ENCODE measurements around the gene CYB5R2. TPM values are rescaled to one million over a fixed set of nuclear protein-coding genes. Genes with fewer than 3 reads are reported as not detected.

Gene CYB5R2
- total RNA-seq, 3 donors from 2014 or later: 9.8 to 32.1 (median 21.6) TPM

DNA sequence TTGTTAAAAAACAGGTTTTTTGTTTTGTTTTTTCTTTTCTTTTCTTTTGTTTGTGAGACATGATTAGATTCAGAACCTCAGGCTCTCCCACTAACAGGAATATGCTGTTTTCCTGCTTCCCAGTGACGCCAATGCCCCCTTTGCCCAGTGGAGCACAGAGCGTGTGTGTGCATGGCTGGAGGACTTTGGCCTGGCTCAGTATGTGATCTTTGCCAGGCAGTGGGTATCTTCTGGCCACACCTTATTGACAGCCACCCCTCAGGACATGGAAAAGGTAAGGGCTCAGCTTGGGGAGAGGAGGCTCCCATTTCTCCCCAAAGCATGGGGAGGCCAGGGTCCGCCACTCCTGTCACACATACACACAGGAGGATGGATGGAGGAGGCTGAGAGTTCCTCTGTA, 25.0 kb downstream of the CYB5R2 start:
- TF ChIP-seq POLR2A (IDR thresholded peaks at IDR 0.05): no peak
- no peaks in the 10 kb centered on the region for H3K4me1 ChIP-seq
- H3K27me3 ChIP-seq: no peaks in the 10 kb centered on the region
- no peaks in the 10 kb centered on the region for H3K9me3 ChIP-seq
- H3K4me3 ChIP-seq: no peak overlapping the region
- intact Hi-C loops (cut with DNase I; ENCODE audit: low total_unique reads): no loop called here
- no peak for DNase-seq (ENCODE audit: low spot score in 2 of 2)
- no peak overlapping the region for H3K27ac ChIP-seq
- H3K36me3 ChIP-seq: no peaks in the 10 kb centered on the region

GRCh38 chr11:7646866-7647265, 26.4 kb downstream of the CYB5R2 start:
- Histone ChIP-seq H3K27me3 (no peaks in the 10 kb centered on the region), H3K36me3 (peaks cover 6% of the 10 kb centered on the region), H3K4me3 (no peak overlapping the region), H3K9me3 (no peaks in the 10 kb centered on the region), H3K27ac (no peak overlapping the region), H3K4me1 (no peaks in the 10 kb centered on the region)
- no peak for DNase-seq (ENCODE audit: low spot score in 2 of 2)
- intact Hi-C loops (cut with DNase I; ENCODE audit: low total_unique reads): no loop called here
- no peak for TF ChIP-seq POLR2A (IDR thresholded peaks at IDR 0.05)
- no peak for TF ChIP-seq POLR2AphosphoS5 (IDR thresholded peaks at IDR 0.05)
- TF ChIP-seq, protein P1, sequence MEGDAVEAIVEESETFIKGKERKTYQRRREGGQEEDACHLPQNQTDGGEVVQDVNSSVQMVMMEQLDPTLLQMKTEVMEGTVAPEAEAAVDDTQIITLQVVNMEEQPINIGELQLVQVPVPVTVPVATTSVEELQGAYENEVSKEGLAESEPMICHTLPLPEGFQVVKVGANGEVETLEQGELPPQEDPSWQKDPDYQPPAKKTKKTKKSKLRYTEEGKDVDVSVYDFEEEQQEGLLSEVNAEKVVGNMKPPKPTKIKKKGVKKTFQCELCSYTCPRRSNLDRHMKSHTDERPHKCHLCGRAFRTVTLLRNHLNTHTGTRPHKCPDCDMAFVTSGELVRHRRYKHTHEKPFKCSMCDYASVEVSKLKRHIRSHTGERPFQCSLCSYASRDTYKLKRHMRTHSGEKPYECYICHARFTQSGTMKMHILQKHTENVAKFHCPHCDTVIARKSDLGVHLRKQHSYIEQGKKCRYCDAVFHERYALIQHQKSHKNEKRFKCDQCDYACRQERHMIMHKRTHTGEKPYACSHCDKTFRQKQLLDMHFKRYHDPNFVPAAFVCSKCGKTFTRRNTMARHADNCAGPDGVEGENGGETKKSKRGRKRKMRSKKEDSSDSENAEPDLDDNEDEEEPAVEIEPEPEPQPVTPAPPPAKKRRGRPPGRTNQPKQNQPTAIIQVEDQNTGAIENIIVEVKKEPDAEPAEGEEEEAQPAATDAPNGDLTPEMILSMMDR (IDR thresholded peaks at IDR 0.05): no peak

- TF ChIP-seq POLR2AphosphoS5 (IDR thresholded peaks at IDR 0.05) (no peak), POLR2A (IDR thresholded peaks at IDR 0.05) (no peak)
- TF ChIP-seq, protein P1 (IDR thresholded peaks at IDR 0.05): no peak
- Histone ChIP-seq H3K4me3 (no peak overlapping the region), H3K36me3 (peaks cover 9% of the 10 kb centered on the region), H3K9me3 (no peaks in the 10 kb centered on the region), H3K27me3 (no peaks in the 10 kb centered on the region), H3K27ac (no peak overlapping the region), H3K4me1 (no peaks in the 10 kb centered on the region)
- DNase-seq (ENCODE audit: low spot score in 2 of 2): no peak
- intact Hi-C loops (cut with DNase I; ENCODE audit: low total_unique reads): no loop called here
Measured at GRCh38 chr11:7645206-7645605, 28.1 kb downstream of the CYB5R2 start.

- intact Hi-C loops (cut with DNase I; ENCODE audit: low total_unique reads): no loop called here
- Histone ChIP-seq H3K27ac (no peak overlapping the region), H3K36me3 (peaks cover 9% of the 10 kb centered on the region)
Measured at GRCh38 chr11:7643314-7643713, 30.0 kb downstream of the CYB5R2 start.

DNA sequence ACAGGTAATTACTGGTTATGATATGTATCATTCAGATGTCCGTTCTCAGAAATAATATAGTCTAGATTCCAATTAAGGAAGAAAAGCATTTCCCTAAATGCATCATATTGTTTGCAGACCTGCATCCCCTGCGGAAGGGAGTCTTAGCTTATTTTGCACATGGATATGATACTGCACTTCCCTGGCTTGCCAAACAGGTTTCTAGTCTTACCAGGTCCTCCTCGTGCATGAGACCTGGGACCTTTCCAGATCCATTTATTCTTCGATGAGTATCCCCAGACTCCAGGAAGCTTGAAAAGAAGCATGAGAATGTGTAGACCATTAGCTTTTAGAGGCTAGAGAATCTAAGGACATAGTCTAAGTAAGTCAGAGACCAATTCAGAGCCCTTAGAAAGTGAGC, 30.6 kb downstream of the CYB5R2 start:
- Histone ChIP-seq H3K9me3 (no peaks in the 10 kb centered on the region), H3K27ac (no peak overlapping the region), H3K4me1 (no peaks in the 10 kb centered on the region), H3K4me3 (no peak overlapping the region), H3K27me3 (no peaks in the 10 kb centered on the region), H3K36me3 (peaks cover 9% of the 10 kb centered on the region)
- intact Hi-C loops (cut with DNase I; ENCODE audit: low total_unique reads): no loop called here
- TF ChIP-seq POLR2AphosphoS5 (IDR thresholded peaks at IDR 0.05): no peak
- TF ChIP-seq, protein P1 (IDR thresholded peaks at IDR 0.05): no peak
- no peak for TF ChIP-seq POLR2A (IDR thresholded peaks at IDR 0.05)
- no peak for DNase-seq (ENCODE audit: low spot score in 2 of 2)

More at GRCh38 chr11:7643314-7643713, 30.0 kb downstream of the CYB5R2 start:
- Histone ChIP-seq H3K4me3 (no peak overlapping the region), H3K4me1 (no peaks in the 10 kb centered on the region), H3K27me3 (no peaks in the 10 kb centered on the region), H3K9me3 (no peaks in the 10 kb centered on the region)
- DNase-seq (ENCODE audit: low spot score in 2 of 2): no peak
- TF ChIP-seq POLR2AphosphoS5 (IDR thresholded peaks at IDR 0.05): no peak
- no peak for TF ChIP-seq POLR2A (IDR thresholded peaks at IDR 0.05)

DNA sequence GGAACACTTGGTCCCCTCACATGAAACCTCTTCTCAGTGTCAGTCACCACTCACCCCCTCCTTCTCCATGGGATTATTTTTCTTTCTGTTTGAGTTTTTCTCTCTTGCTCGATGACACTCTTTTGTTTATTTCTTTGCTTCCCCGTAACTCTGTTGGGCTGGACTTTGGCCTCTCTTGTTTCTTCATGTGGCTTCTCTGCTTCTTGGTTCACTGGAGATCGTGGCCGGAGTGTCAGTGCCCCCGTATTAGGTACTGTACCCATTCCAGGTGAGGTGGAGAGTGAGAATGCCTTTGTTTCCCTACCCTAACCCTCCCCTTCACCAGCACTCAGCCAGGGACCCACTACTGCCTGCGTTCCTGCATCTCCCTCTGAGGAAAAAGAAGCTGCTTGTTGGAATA, 32.5 kb downstream of the CYB5R2 start:
- no peak for DNase-seq (ENCODE audit: low spot score in 2 of 2)
- TF ChIP-seq POLR2AphosphoS5 (IDR thresholded peaks at IDR 0.05) (no peak), POLR2A (IDR thresholded peaks at IDR 0.05) (no peak)
- TF ChIP-seq, protein P1 (IDR thresholded peaks at IDR 0.05): no peak
- Histone ChIP-seq H3K36me3 (peaks cover 9% of the 10 kb centered on the region), H3K27ac (peak overlapping the region in 1 of 2 donors; percentile 41), H3K4me3 (no peak overlapping the region), H3K4me1 (no peaks in the 10 kb centered on the region), H3K9me3 (no peaks in the 10 kb centered on the region), H3K27me3 (no peaks in the 10 kb centered on the region)
- intact Hi-C loops (cut with DNase I; ENCODE audit: low total_unique reads): no loop called here

All from breast epithelium (tissue), 4 donors.